Right forelimb (tissue), 1 donor: ENCODE measurements around the gene NGEF.
"Not testable (repeated sequence)": the region's sequence is repeated elsewhere in the genome, so short reads cannot be mapped to it uniquely, and the experiment has no call there.

Experiments
- DNase-seq: peaks from one replicate; pipeline ENCODE4 v3.0.0-alpha.2; 2018

Gene NGEF

GRCh38 chr2:233022561-233022960 is 9.5 kb upstream of the NGEF start:
- no peak for DNase-seq

- no peak for DNase-seq
Measured at GRCh38 chr2:233021771-233022170, 8.7 kb upstream of the NGEF start.

- DNase-seq: no peak
Measured at GRCh38 chr2:233020454-233020853, 7.4 kb upstream of the NGEF start.

GRCh38 chr2:233019610-233020009 is 6.6 kb upstream of the NGEF start:
- not testable (repeated sequence) for DNase-seq

- no peak for DNase-seq
Measured at GRCh38 chr2:233017947-233018346, 4.9 kb upstream of the NGEF start.

- DNase-seq: no peak
Measured at GRCh38 chr2:233015019-233015645, 2.1 kb upstream of the NGEF start.

GRCh38 chr2:233013650-233014049 is 594 bp upstream of the NGEF start:
- no peak for DNase-seq

GRCh38 chr2:233012301-233012971 is 620 bp downstream of the NGEF start:
- no peak for DNase-seq

- no peak for DNase-seq
Measured at GRCh38 chr2:233011702-233012131, 1.3 kb downstream of the NGEF start.

- no peak for DNase-seq
Measured at GRCh38 chr2:233011268-233011650, 1.8 kb downstream of the NGEF start.

GRCh38 chr2:233010569-233011267 is 2.3 kb downstream of the NGEF start:
- no peak for DNase-seq

- no peak for DNase-seq
Measured at GRCh38 chr2:233009661-233010060, 3.4 kb downstream of the NGEF start.

GRCh38 chr2:233007739-233008138 is 5.3 kb downstream of the NGEF start:
- no peak for DNase-seq

GRCh38 chr2:233007270-233007669 is 5.8 kb downstream of the NGEF start:
- DNase-seq: no peak

- DNase-seq: no peak
Measured at GRCh38 chr2:233006648-233007047, 6.4 kb downstream of the NGEF start.

- no peak for DNase-seq
Measured at GRCh38 chr2:233005096-233005495, 8.0 kb downstream of the NGEF start.

GRCh38 chr2:233003658-233004555 is 9.1 kb downstream of the NGEF start:
- no peak for DNase-seq

- no peak for DNase-seq
Measured at GRCh38 chr2:233002829-233003657, 10.0 kb downstream of the NGEF start.

- DNase-seq: no peak
Measured at GRCh38 chr2:233000886-233001750, 11.9 kb downstream of the NGEF start.

GRCh38 chr2:232999354-232999753 is 13.7 kb downstream of the NGEF start:
- no peak for DNase-seq

GRCh38 chr2:232998666-232998985 is 14.4 kb downstream of the NGEF start:
- DNase-seq: no peak
